HEK293T (cell line): Measurements from ENCODE around the gene SEPTIN14.
"Not testable (repeated sequence)": the region's sequence is repeated elsewhere in the genome, so short reads cannot be mapped to it uniquely, and the experiment has no call there.

Experiments
- BHLHE40 ChIP-seq: fragments of 450-650 bp; IDR thresholded peaks from 2 replicates; pipeline ENCODE4 v1.6.1; 2016; ENCODE audit warnings: mild to moderate bottlenecking, moderate library complexity, borderline replicate concordance
- ELF4 ChIP-seq: fragments of 450-650 bp; IDR thresholded peaks from 2 replicates; pipeline ENCODE4 v1.6.1; 2017; ENCODE audit warnings: antibody characterized with exemption
- FOXA1 ChIP-seq: fragments of 450-650 bp; IDR thresholded peaks from 2 replicates; pipeline ENCODE4 v1.6.1; 2016; ENCODE audit warnings: mild to moderate bottlenecking
- FOXK2 ChIP-seq: fragments of 450-650 bp; IDR thresholded peaks from 2 replicates; pipeline ENCODE4 v1.6.1; 2016; ENCODE audit warnings: mild to moderate bottlenecking
- HDGF ChIP-seq: fragments of 450-650 bp; IDR thresholded peaks from 2 replicates; pipeline ENCODE4 v1.6.1; 2017; ENCODE audit warnings: antibody characterized with exemption, borderline replicate concordance
- L3MBTL2 ChIP-seq: fragments of 450-650 bp; conservative IDR thresholded peaks from 2 replicates; pipeline ENCODE4 v1.6.1; 2016; ENCODE audit warnings: mild to moderate bottlenecking
- SP1 ChIP-seq: fragments of 450-650 bp; IDR thresholded peaks from 2 replicates; pipeline ENCODE4 v1.6.1; 2017
- SUZ12 ChIP-seq: fragments of 450-650 bp; IDR thresholded peaks from 2 replicates; pipeline ENCODE4 v1.6.1; 2016; ENCODE audit warnings: mild to moderate bottlenecking
- ZNF384 ChIP-seq: fragments of 450-650 bp; IDR thresholded peaks from 2 replicates; pipeline ENCODE4 v1.6.1; 2016

- not testable (repeated sequence) for TF ChIP-seq FOXA1, ZNF384, FOXK2, ELF4, SUZ12, HDGF, BHLHE40, SP1, L3MBTL2
Measured at GRCh38 chr7:55888378-55888777, 25.8 kb upstream of the SEPTIN14 start.
